HepG2 (cell line): ENCODE results near the gene CDHR3. TPM values are rescaled to one million over a fixed set of nuclear protein-coding genes. Genes with fewer than 3 reads are reported as not detected.

Source experiments
- ATAC-seq: fragments of 200-7000 bp; cut with Tn5 transposase; 3 replicates; pipeline ENCODE4 v1.9.1; 2020; ENCODE audit warnings: mild to moderate bottlenecking, moderate library complexity
- BruUV-seq: library from RNA; stranded (reverse); fragments of 400-500 nt; replicated peaks from 2 replicates; lab custom pipeline; 2021; lab: Mats Ljungman, UMichigan
- CTCF ChIA-PET: fragments of 300-600 bp; formaldehyde crosslinking; extraction: SDS; loops from one replicate; lab custom pipeline; 2021; ENCODE audit warnings: low total read pairs, inconsistent platforms, low intra/inter-chr PET ratio; lab: Yijun Ruan, JAX
- POLR2A ChIA-PET: fragments of 350-600 bp; sonication (Branson Sonifier 250); formaldehyde crosslinking; loops from one replicate; lab custom pipeline; 2020; ENCODE audit warnings: antibody characterized with exemption, inconsistent platforms; lab: Yijun Ruan, JAX
- DNase-seq: peaks from one replicate; pipeline ENCODE4 v3.0.0-alpha.2; 2015; ENCODE audit warnings: low spot score
- FAIRE-seq: peaks from 3 replicates; lab custom pipeline; 2011; peaks lifted over from hg19 to GRCh38; lab: Jason Lieb, UNC
- H2AFZ ChIP-seq: one replicate; pipeline ENCODE4 v1.6.1; 2011; ENCODE audit warnings: low read length, inconsistent platforms
- H3K27ac ChIP-seq: fragments of 300-600 bp; 3 replicates; pipeline ENCODE4 v1.8.0; 2011; ENCODE audit warnings: mixed run types, mild to moderate bottlenecking, mixed read lengths, low read length, inconsistent platforms; ENCODE audit not compliant: insufficient read depth; ENCODE audit errors: extremely low read length
- H3K27me3 ChIP-seq, 2 experiments: fragments of 200-600 bp in 1 of 2; 2 replicates in 1 of 2; 3 replicates in 1 of 2; pipeline versions ENCODE4 v1.6.0 to v1.8.0; 2011; ENCODE audit warnings: low read length in 2 of 2, mild to moderate bottlenecking in 2 of 2, moderate library complexity in 2 of 2, inconsistent platforms in 1 of 2; ENCODE audit not compliant: insufficient read depth in 2 of 2, control insufficient read depth in 1 of 2
- H3K36me3 ChIP-seq, 2 experiments: fragments of 200-600 bp in 1 of 2; replicated peaks in 1 of 2; 2 replicates in 1 of 2; 3 replicates in 1 of 2; pipeline versions ENCODE4 v1.5.1 to v1.8.0; 2011; ENCODE audit warnings: low read length in 2 of 2, inconsistent platforms in 1 of 2; ENCODE audit not compliant: insufficient read depth in 2 of 2, control insufficient read depth in 1 of 2
- H3K4me1 ChIP-seq: 2 replicates; pipeline ENCODE4 v1.5.1; 2012; ENCODE audit warnings: low read length, inconsistent platforms; ENCODE audit not compliant: insufficient read depth
- H3K4me2 ChIP-seq: 2 replicates; pipeline ENCODE4 v1.6.0; 2011; ENCODE audit warnings: low read depth, low read length, inconsistent platforms
- H3K4me3 ChIP-seq, 3 experiments: fragments of 200-600 bp in 1 of 3; sonication (generic), shearing (Covaris generic) in 1 of 3; replicated peaks in 1 of 3; 2 replicates each; pipeline ENCODE4 v1.5.1; 2011 to 2016; ENCODE audit warnings: low read length in 3 of 3, inconsistent platforms in 2 of 3, low read depth in 2 of 3, mild to moderate bottlenecking in 2 of 3, control low read depth in 1 of 3, mixed read lengths in 1 of 3; ENCODE audit not compliant: insufficient read depth in 1 of 3
- H3K79me2 ChIP-seq: one replicate; pipeline ENCODE4 v1.6.1; 2011; ENCODE audit warnings: low read length, inconsistent platforms; ENCODE audit not compliant: insufficient read depth
- H3K9ac ChIP-seq: 2 replicates; pipeline ENCODE4 v1.6.0; 2011; ENCODE audit warnings: mild to moderate bottlenecking, low read depth, low read length, inconsistent platforms; ENCODE audit not compliant: insufficient read depth
- H3K9me3 ChIP-seq: 2 replicates; pipeline ENCODE4 v1.5.1; 2012; ENCODE audit warnings: mild to moderate bottlenecking, low read length
- H4K20me1 ChIP-seq: 2 replicates; pipeline ENCODE4 v1.6.0; 2011; ENCODE audit warnings: inconsistent platforms, mild to moderate bottlenecking, low read length, moderate library complexity; ENCODE audit not compliant: insufficient read depth
- CREB1 ChIP-seq, 2 experiments: fragments of 450-650 bp in 1 of 2; IDR thresholded peaks; 2 replicates each; pipeline ENCODE4 v1.6.1; 2016 to 2017; ENCODE audit warnings: control low read depth in 1 of 2, mild to moderate bottlenecking in 1 of 2, missing compliant biosample characterization in 1 of 2, missing genetic modification characterization in 1 of 2
- FOXP1 ChIP-seq, 2 experiments: fragments of 450-650 bp in 1 of 2; IDR thresholded peaks; 2 replicates each; pipeline ENCODE4 v1.6.1; 2017 to 2018; ENCODE audit warnings: antibody characterized with exemption in 1 of 2
- IRX3 ChIP-seq: sonication (generic); formaldehyde crosslinking; IDR thresholded peaks from 2 replicates; pipeline ENCODE4 v1.8.1; 2023; ENCODE audit warnings: mild to moderate bottlenecking, low read depth, missing genetic modification reagents, borderline replicate concordance
- MYC ChIP-seq: sonication (generic); formaldehyde crosslinking; IDR thresholded peaks from 2 replicates; pipeline ENCODE4 v1.9.0; 2021; ENCODE audit warnings: missing genetic modification reagents, borderline replicate concordance
- SRSF1 ChIP-seq: fragments of 200-400 bp; formaldehyde crosslinking; optimal IDR thresholded peaks from 2 replicates; pipeline ENCODE3; 2017; ENCODE audit warnings: mild to moderate bottlenecking, low read depth, low read length, moderate library complexity
- TEAD3 ChIP-seq: optimal IDR thresholded peaks from 2 replicates; pipeline ENCODE3; 2016; ENCODE audit warnings: borderline replicate concordance
- ZC3H13 ChIP-seq: sonication (generic); formaldehyde crosslinking; IDR thresholded peaks from 2 replicates; pipeline ENCODE4 v1.8.1; 2023; ENCODE audit warnings: mild to moderate bottlenecking, missing genetic modification reagents, moderate library complexity
- ZNF441 ChIP-seq: sonication (generic); formaldehyde crosslinking; IDR thresholded peaks from 2 replicates; pipeline ENCODE4 v1.7.0; 2021; ENCODE audit warnings: missing genetic modification reagents, borderline replicate concordance
- ZNF572 ChIP-seq: sonication (generic); formaldehyde crosslinking; IDR thresholded peaks from 2 replicates; pipeline ENCODE4 v1.5.1; 2020; ENCODE audit warnings: mild to moderate bottlenecking, missing genetic modification reagents
- ZSCAN9 ChIP-seq: IDR thresholded peaks from 2 replicates; pipeline ENCODE4 v1.6.1; 2016; ENCODE audit warnings: borderline replicate concordance
- WGBS: methylation state at CpG from one replicate; pipeline ENCODE4 v1.1.6; 2017; ENCODE audit warnings: low lambda C conversion rate; 5-methylcytosine and 5-hydroxymethylcytosine counted together
- in situ Hi-C: cut with HindIII; loops from 2 replicates; pipeline ENCODE4 v1.10.0; 2017; ENCODE audit warnings: low pct_unique_long_range_greater_than_20kb; ENCODE audit not compliant: extremely low pct_ligation_motif_present
- intact Hi-C: fragments of 100-400 bp; cut with micrococcal nuclease; formaldehyde crosslinking; loops from one replicate; pipeline ENCODE4 v1.10.0; 2022; ENCODE audit not compliant: unreplicated experiment
- polyA plus RNA-seq, 8 experiments: library from polyadenylated mRNA; depleted of rRNA in 3 of 8; stranded (reverse) in 7 of 8; unstranded in 1 of 8; fragments of >200 nt; fragmentation: Illumina TruSeq in 4 of 8; extraction: Trizol in 4 of 8; gene quantifications; 2 replicates each; pipeline versions ENCODE4 v1.2.1 to v1.2.3, GENCODE V29; 2011 to 2016; ENCODE audit warnings: low read depth in 4 of 8, missing spikeins in 1 of 8, mixed read lengths in 1 of 8; ENCODE audit not compliant: insufficient read depth in 1 of 8
- total RNA-seq, 5 experiments: library from RNA; depleted of rRNA; stranded (reverse); fragments of >200 nt; fragmentation: Illumina TruSeq; extraction: Trizol; gene quantifications; 2 replicates each; pipeline ENCODE4 v1.2.3, GENCODE V29; 2016; ENCODE audit warnings: low read depth in 1 of 5
- TF ChIP-seq, protein P1 (sequence below): IDR thresholded peaks from 2 replicates; pipeline ENCODE4 v1.6.1; 2012; ENCODE audit warnings: low read length, improper control_type of control experiment
- TF ChIP-seq, protein P2 (sequence below), 2 experiments: sonication (generic) in 1 of 2; formaldehyde crosslinking in 1 of 2; IDR thresholded peaks; 2 replicates each; pipeline versions ENCODE4 v1.4.0 to v1.6.1; 2018 to 2020; ENCODE audit warnings: missing genetic modification reagents in 2 of 2, borderline replicate concordance in 1 of 2, low read depth in 1 of 2, mild to moderate bottlenecking in 1 of 2, missing biosample characterization in 1 of 2
- TF ChIP-seq, protein P3 (sequence below): sonication (generic); formaldehyde crosslinking; conservative IDR thresholded peaks from 2 replicates; pipeline ENCODE4 v1.4.0; 2020; ENCODE audit warnings: mild to moderate bottlenecking, missing genetic modification reagents, moderate library complexity

The CDHR3 gene
- total and polyA plus RNA-seq, 2 of the 13 experiments (the other 11 are each of a cell fraction or from before 2014, with no cell fraction given) = 6.5 to 11.8 TPM

DNA sequence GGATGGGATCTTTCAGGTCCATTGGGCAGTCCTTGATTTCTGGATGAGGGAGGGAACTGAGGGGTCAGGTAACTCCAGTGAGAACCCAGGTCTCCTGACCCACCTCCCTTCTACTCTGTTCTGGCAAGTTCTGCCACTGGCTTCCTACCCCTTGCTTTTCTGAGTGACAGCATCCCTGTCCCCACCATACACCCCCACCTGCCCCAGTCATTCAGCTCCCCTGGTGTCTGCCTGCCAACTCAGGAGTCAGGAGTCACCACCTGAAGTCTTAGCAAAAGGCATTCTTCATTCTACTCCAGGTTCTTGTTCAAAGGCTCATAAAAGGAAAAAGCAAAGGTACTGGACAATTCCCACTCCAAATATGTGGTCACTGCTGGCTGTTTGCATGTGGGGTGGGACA lies 26.6 kb downstream of the CDHR3 start (continued):
- no peak for TF ChIP-seq SRSF1
- TF ChIP-seq, protein P1, sequence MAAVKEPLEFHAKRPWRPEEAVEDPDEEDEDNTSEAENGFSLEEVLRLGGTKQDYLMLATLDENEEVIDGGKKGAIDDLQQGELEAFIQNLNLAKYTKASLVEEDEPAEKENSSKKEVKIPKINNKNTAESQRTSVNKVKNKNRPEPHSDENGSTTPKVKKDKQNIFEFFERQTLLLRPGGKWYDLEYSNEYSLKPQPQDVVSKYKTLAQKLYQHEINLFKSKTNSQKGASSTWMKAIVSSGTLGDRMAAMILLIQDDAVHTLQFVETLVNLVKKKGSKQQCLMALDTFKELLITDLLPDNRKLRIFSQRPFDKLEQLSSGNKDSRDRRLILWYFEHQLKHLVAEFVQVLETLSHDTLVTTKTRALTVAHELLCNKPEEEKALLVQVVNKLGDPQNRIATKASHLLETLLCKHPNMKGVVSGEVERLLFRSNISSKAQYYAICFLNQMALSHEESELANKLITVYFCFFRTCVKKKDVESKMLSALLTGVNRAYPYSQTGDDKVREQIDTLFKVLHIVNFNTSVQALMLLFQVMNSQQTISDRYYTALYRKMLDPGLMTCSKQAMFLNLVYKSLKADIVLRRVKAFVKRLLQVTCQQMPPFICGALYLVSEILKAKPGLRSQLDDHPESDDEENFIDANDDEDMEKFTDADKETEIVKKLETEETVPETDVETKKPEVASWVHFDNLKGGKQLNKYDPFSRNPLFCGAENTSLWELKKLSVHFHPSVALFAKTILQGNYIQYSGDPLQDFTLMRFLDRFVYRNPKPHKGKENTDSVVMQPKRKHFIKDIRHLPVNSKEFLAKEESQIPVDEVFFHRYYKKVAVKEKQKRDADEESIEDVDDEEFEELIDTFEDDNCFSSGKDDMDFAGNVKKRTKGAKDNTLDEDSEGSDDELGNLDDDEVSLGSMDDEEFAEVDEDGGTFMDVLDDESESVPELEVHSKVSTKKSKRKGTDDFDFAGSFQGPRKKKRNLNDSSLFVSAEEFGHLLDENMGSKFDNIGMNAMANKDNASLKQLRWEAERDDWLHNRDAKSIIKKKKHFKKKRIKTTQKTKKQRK = no peak
- TF ChIP-seq ZNF572 (CRISPR knock-in tag) = no peak
- TF ChIP-seq FOXP1 (IDR thresholded peaks at IDR 0.05) = no peak
- no peak for TF ChIP-seq FOXP1 (CRISPR knock-in tag; IDR thresholded peaks at IDR 0.05)
- TF ChIP-seq, protein P2, sequence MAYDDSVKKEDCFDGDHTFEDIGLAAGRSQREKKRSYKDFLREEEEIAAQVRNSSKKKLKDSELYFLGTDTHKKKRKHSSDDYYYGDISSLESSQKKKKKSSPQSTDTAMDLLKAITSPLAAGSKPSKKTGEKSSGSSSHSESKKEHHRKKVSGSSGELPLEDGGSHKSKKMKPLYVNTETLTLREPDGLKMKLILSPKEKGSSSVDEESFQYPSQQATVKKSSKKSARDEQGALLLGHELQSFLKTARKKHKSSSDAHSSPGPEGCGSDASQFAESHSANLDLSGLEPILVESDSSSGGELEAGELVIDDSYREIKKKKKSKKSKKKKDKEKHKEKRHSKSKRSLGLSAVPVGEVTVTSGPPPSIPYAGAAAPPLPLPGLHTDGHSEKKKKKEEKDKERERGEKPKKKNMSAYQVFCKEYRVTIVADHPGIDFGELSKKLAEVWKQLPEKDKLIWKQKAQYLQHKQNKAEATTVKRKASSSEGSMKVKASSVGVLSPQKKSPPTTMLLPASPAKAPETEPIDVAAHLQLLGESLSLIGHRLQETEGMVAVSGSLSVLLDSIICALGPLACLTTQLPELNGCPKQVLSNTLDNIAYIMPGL (CRISPR knock-in tag; IDR thresholded peaks at IDR 0.05; ENCODE audit: borderline replicate concordance in 1 of 2, low read depth in 1 of 2) = no peak
- no peak for TF ChIP-seq ZC3H13 (CRISPR knock-in tag)
- no peak for TF ChIP-seq ZNF441 (CRISPR knock-in tag)
- TF ChIP-seq TEAD3 (CRISPR knock-in tag) = no peak

DNA sequence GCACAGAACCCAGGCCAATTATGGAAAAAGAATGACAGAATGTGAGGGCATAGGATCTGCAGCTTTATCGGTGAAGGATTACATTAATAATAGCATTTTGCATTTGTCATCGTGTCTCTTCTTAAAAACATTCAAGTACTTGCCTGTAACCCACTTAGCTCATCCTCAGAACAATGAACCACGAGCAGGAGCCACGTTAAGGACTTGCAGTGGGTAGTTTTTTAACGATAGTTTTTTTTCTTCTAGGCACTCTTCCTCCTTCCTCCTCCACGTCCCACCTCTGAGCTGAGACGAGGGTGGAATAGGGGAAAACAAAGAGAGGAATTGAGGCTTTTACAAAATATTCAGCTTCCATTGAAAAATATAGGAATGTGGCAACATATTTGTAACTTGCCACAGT lies 27.1 kb downstream of the CDHR3 start:
- no peak overlapping the region for H2AFZ ChIP-seq
- BruUV-seq = no TSS peak
- 73% methylated on average over 7 of the region's 7 CpGs for WGBS
- intact Hi-C loops = no loop called here
- H3K4me3 ChIP-seq = no peak overlapping the region
- H3K9ac ChIP-seq = no peak overlapping the region
- CTCF ChIA-PET = no interaction called here
- no peaks in the 10 kb centered on the region for H3K36me3 ChIP-seq
- FAIRE-seq = no peak
- H3K79me2 ChIP-seq = no peaks in the 10 kb centered on the region
- DNase-seq = no peak
- no peak overlapping the region for H3K27ac ChIP-seq
- H3K4me2 ChIP-seq = no peak overlapping the region
- H3K4me1 ChIP-seq = peaks cover 16% of the 10 kb centered on the region; the same call in 1 of the 2 replicates
- no peak for ATAC-seq
- H3K27me3 ChIP-seq = no peaks in the 10 kb centered on the region
- in situ Hi-C loops = no loop called here
- H3K9me3 ChIP-seq = no peaks in the 10 kb centered on the region
- POLR2A ChIA-PET = no interaction called here
- no peaks in the 10 kb centered on the region for H4K20me1 ChIP-seq
- TF ChIP-seq MYC = no peak
- TF ChIP-seq IRX3 = no peak
- TF ChIP-seq CREB1 (IDR thresholded peaks at IDR 0.05) = no peak
- no peak for TF ChIP-seq CREB1 (CRISPR knock-in tag; IDR thresholded peaks at IDR 0.05)
- TF ChIP-seq, protein P3, sequence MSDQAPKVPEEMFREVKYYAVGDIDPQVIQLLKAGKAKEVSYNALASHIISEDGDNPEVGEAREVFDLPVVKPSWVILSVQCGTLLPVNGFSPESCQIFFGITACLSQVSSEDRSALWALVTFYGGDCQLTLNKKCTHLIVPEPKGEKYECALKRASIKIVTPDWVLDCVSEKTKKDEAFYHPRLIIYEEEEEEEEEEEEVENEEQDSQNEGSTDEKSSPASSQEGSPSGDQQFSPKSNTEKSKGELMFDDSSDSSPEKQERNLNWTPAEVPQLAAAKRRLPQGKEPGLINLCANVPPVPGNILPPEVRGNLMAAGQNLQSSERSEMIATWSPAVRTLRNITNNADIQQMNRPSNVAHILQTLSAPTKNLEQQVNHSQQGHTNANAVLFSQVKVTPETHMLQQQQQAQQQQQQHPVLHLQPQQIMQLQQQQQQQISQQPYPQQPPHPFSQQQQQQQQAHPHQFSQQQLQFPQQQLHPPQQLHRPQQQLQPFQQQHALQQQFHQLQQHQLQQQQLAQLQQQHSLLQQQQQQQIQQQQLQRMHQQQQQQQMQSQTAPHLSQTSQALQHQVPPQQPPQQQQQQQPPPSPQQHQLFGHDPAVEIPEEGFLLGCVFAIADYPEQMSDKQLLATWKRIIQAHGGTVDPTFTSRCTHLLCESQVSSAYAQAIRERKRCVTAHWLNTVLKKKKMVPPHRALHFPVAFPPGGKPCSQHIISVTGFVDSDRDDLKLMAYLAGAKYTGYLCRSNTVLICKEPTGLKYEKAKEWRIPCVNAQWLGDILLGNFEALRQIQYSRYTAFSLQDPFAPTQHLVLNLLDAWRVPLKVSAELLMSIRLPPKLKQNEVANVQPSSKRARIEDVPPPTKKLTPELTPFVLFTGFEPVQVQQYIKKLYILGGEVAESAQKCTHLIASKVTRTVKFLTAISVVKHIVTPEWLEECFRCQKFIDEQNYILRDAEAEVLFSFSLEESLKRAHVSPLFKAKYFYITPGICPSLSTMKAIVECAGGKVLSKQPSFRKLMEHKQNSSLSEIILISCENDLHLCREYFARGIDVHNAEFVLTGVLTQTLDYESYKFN (CRISPR knock-in tag) = no peak
- TF ChIP-seq ZSCAN9 (CRISPR knock-in tag) = no peak
